ENCODE measurements around the gene EHMT1.

DNA sequence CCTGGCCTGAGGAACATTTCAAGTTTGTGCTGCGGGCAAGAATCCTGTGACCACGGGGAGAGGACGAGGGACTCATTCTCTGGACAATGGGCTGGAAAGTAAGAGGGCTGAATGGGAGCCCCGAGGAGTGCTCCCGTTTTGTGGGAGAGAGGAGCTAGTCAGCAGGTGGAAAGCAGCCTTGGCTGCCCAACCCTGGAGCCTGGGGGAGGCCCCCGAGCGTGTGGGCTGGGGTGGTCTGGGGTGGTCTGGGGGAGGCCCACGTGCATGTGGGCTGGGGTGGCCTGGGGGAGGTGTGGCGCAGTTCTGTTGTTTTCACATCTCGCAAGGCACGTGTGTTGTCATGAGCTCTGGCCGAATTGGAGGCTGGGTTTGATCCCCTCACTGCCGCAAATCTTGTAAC, 27.5 kb downstream of the EHMT1 start:
- TF ChIP-seq, protein P1, sequence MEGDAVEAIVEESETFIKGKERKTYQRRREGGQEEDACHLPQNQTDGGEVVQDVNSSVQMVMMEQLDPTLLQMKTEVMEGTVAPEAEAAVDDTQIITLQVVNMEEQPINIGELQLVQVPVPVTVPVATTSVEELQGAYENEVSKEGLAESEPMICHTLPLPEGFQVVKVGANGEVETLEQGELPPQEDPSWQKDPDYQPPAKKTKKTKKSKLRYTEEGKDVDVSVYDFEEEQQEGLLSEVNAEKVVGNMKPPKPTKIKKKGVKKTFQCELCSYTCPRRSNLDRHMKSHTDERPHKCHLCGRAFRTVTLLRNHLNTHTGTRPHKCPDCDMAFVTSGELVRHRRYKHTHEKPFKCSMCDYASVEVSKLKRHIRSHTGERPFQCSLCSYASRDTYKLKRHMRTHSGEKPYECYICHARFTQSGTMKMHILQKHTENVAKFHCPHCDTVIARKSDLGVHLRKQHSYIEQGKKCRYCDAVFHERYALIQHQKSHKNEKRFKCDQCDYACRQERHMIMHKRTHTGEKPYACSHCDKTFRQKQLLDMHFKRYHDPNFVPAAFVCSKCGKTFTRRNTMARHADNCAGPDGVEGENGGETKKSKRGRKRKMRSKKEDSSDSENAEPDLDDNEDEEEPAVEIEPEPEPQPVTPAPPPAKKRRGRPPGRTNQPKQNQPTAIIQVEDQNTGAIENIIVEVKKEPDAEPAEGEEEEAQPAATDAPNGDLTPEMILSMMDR (IDR thresholded peaks at IDR 0.05), result no peak
- no peak for TF ChIP-seq POLR2A (IDR thresholded peaks at IDR 0.05)
